Keratinocyte (primary cell): Measurements from ENCODE around the gene FGF22.

Experiments used
- CTCF ChIP-seq, 3 experiments: IDR thresholded peaks in 1 of 3; conservative IDR thresholded peaks in 1 of 3; optimal IDR thresholded peaks in 1 of 3; 2 replicates in 2 of 3; 3 replicates in 1 of 3; pipeline versions ENCODE3 to v1.5.1; 2011; ENCODE audit warnings: low read length in 3 of 3, mild to moderate bottlenecking in 3 of 3, moderate library complexity in 2 of 3, control low read depth in 1 of 3, inconsistent platforms in 1 of 3; ENCODE audit not compliant: insufficient read depth in 2 of 3; ENCODE audit errors: extremely low read depth in 1 of 3
- EZH2 ChIP-seq: IDR thresholded peaks from one replicate; pipeline ENCODE4 v1.6.1; 2012; ENCODE audit warnings: inconsistent platforms, mild to moderate bottlenecking, low read length, moderate library complexity

GRCh38 chr19:643736-644135 lies 4.1 kb downstream of the FGF22 start:
- TF ChIP-seq CTCF (optimal IDR thresholded peaks at IDR 0.05 in 1 of 3, IDR thresholded peaks at IDR 0.05 in 1 of 3, conservative IDR thresholded peaks at IDR 0.05 in 1 of 3; ENCODE audit: extremely low read depth in 1 of 3, insufficient read depth in 2 of 3, low read length in 3 of 3) = no peak
- no peak for TF ChIP-seq EZH2
